Tibial nerve (tissue), 4 donors: Measurements from ENCODE around the gene ZDHHC11. TPM values are rescaled to one million over a fixed set of nuclear protein-coding genes. Genes with fewer than 3 reads are reported as not detected.
"Not testable (repeated sequence)": the region's sequence is repeated elsewhere in the genome, so short reads cannot be mapped to it uniquely, and the experiment has no call there.

Experiments
- DNase-seq, 2 donors: peaks; one replicate each; pipeline ENCODE4 v3.0.0-alpha.2; 2019; ENCODE audit warnings: low spot score in 2 of 2
- H3K27ac ChIP-seq, 4 donors: fragments of 200-600 bp; sonication (generic) in 3 of 4; one replicate each; pipeline ENCODE4 v1.5.1; 2017 to 2019; ENCODE audit warnings: mild to moderate bottlenecking in 1 of 4
- H3K27me3 ChIP-seq, 2 donors: fragments of 200-600 bp; sonication (generic) in 1 of 2; one replicate each; pipeline versions ENCODE4 v1.5.1 to v1.6.0; 2017 to 2019
- H3K36me3 ChIP-seq, 3 donors: fragments of 200-600 bp; sonication (generic); one replicate each; pipeline ENCODE4 v1.5.1; 2018 to 2019
- H3K4me1 ChIP-seq, 4 donors: fragments of 200-600 bp; sonication (generic) in 3 of 4; one replicate each; pipeline ENCODE4 v1.5.1; 2017 to 2019
- H3K4me3 ChIP-seq, 4 donors: fragments of 200-600 bp; sonication (generic) in 3 of 4; one replicate each; pipeline ENCODE4 v1.5.1; 2017 to 2019; ENCODE audit warnings: mild to moderate bottlenecking in 1 of 4, moderate library complexity in 1 of 4
- H3K9me3 ChIP-seq, 4 donors: fragments of 200-600 bp; sonication (generic) in 3 of 4; one replicate each; pipeline ENCODE4 v1.5.1; 2017 to 2019
- CTCF ChIP-seq, 5 experiments: fragments of 200-600 bp in 3 of 5; fragments of 450-650 bp in 2 of 5; sonication (generic) in 3 of 5; IDR thresholded peaks; one replicate each; pipeline ENCODE4 v1.5.1; 2016 to 2019; ENCODE audit warnings: antibody characterized with exemption in 5 of 5, mild to moderate bottlenecking in 3 of 5, moderate library complexity in 2 of 5
- EP300 ChIP-seq, 2 donors: sonication (generic); formaldehyde crosslinking; IDR thresholded peaks; one replicate each; pipeline ENCODE4 v1.6.1; 2017; ENCODE audit warnings: antibody characterized with exemption in 2 of 2, mild to moderate bottlenecking in 1 of 2
- POLR2A ChIP-seq, 2 donors: fragments of 450-650 bp; IDR thresholded peaks; one replicate each; pipeline ENCODE4 v1.6.1; 2017; ENCODE audit warnings: antibody characterized with exemption in 2 of 2, mild to moderate bottlenecking in 2 of 2, moderate library complexity in 2 of 2
- WGBS, 2 donors: methylation state at CpG; one replicate each; pipeline ENCODE4 v1.1.5; 2018; 5-methylcytosine and 5-hydroxymethylcytosine counted together
- total RNA-seq, 4 donors: library from RNA; depleted of rRNA; stranded (reverse); fragments of >200 nt; gene quantifications; one replicate each; pipeline ENCODE4 v1.1.0, GENCODE V29; 2016

Gene ZDHHC11
- total RNA-seq, 4 donors from 2014 or later, result 1.1 to 6.9 (median 2.3) TPM

DNA sequence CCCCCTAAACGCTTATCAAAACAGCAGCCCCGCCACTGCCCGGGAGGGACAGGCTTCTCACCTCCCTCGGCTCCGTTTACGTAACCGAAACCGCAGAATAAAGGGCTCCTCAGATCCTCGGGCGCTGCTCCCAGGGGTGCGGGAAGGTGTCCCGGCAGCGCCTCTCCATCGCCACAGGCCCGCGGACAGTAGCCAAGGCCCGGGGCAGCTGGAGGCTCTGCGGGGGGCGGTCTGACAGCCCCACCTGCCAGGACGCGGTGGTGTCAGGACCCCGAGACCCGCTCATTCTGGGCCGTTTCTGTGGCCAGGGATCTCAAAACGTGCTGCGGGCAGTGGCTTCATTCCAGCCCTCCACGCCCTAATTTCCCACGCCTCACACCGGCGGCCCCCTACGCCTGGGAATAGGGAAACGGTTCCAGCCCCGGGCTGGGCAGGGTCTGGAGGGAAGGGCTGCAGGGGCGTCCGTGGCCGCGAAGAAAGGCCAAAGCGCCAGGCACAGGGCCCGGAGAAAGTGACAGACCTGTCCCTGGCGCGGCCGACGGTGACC is 66.8 kb downstream of the ZDHHC11 start:
- WGBS, 2 donors, result 0 to 3% methylated on average over 37 to 39 of the region's 43 CpGs
- not testable (repeated sequence) for H3K9me3 ChIP-seq, H3K27me3 ChIP-seq, DNase-seq, H3K36me3 ChIP-seq, H3K27ac ChIP-seq
- H3K4me3 ChIP-seq, result peak overlapping the region; percentile 39 to 64 (median 50)
- H3K4me1 ChIP-seq, result peaks cover 0 to 23% (median 9%) of the 10 kb centered on the region in 4 donors

GRCh38 chr5:783049-783802 is 67.6 kb downstream of the ZDHHC11 start:
- WGBS, 2 donors, result 4 to 5% methylated on average over 19 to 29 of the region's 31 CpGs
- not testable (repeated sequence) for H3K9me3 ChIP-seq, H3K36me3 ChIP-seq, DNase-seq, H3K27me3 ChIP-seq, H3K27ac ChIP-seq
- Histone ChIP-seq H3K4me3 (peak overlapping the region in 3 of 4 donors; percentile 6 to 38 (median 8)), H3K4me1 (peaks cover 0 to 23% (median 9%) of the 10 kb centered on the region in 4 donors)

DNA sequence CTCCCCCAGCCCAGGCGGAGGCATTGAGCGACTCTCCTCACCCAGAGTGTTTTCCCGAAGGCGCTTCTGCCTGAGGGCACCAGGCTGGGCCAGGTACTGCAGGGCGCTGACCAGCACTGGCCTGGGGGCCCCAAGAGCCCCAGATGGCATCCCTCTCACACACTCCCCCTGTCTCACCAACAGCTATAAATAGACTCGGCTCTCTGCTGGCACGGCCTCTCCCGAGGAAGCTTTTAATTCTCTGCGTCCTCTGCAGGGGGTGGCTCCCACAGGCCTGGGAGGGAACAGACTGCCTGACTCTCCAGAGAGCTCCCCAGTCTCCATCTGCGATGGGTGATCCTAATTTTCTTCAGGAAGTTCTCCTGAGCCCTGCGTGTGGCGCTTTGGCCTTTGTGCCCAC is 68.4 kb downstream of the ZDHHC11 start:
- peaks cover 0 to 23% (median 9%) of the 10 kb centered on the region in 4 donors for H3K4me1 ChIP-seq
- not testable (repeated sequence) for H3K27ac ChIP-seq, H3K36me3 ChIP-seq, H3K27me3 ChIP-seq, H3K9me3 ChIP-seq, DNase-seq, H3K4me3 ChIP-seq
- WGBS, 2 donors, result no CpG with 5 or more reads among the region's 12 CpGs

GRCh38 chr5:780571-780970 is 70.2 kb downstream of the ZDHHC11 start:
- DNase-seq, H3K4me3 ChIP-seq, H3K36me3 ChIP-seq, H3K27ac ChIP-seq, H3K9me3 ChIP-seq, H3K27me3 ChIP-seq: not testable (repeated sequence)
- WGBS, 2 donors, result 91% methylated on average over 16 to 17 of the region's 17 CpGs
- H3K4me1 ChIP-seq, result peaks cover 0 to 23% (median 9%) of the 10 kb centered on the region in 4 donors

GRCh38 chr5:778967-779366 is 71.8 kb downstream of the ZDHHC11 start:
- not testable (repeated sequence) for H3K36me3 ChIP-seq, H3K27ac ChIP-seq, H3K27me3 ChIP-seq, DNase-seq, H3K4me1 ChIP-seq, H3K9me3 ChIP-seq, H3K4me3 ChIP-seq
- 70 to 77% methylated on average over 4 to 6 of the region's 9 CpGs for WGBS, 2 donors

GRCh38 chr5:778421-778820 is 72.4 kb downstream of the ZDHHC11 start:
- DNase-seq, H3K36me3 ChIP-seq, H3K27ac ChIP-seq, H3K4me1 ChIP-seq, H3K27me3 ChIP-seq, H3K4me3 ChIP-seq, H3K9me3 ChIP-seq: not testable (repeated sequence)
- WGBS, 2 donors, result 82 to 92% methylated on average over 4 of the region's 6 CpGs

GRCh38 chr5:777756-778161 is 73.0 kb downstream of the ZDHHC11 start:
- Histone ChIP-seq H3K9me3 (no peaks in the 10 kb centered on the region), H3K27me3 (no peaks in the 10 kb centered on the region)
- no peak for DNase-seq

More at GRCh38 chr5:777756-778161, 73.0 kb downstream of the ZDHHC11 start:
- H3K36me3 ChIP-seq, result no peaks in the 10 kb centered on the region
- H3K27ac ChIP-seq, result no peak overlapping the region
- WGBS, 2 donors, result 94% methylated on average over 28 to 36 of the region's 36 CpGs
- TF ChIP-seq CTCF (IDR thresholded peaks at IDR 0.05), result no peak
- no peak for TF ChIP-seq EP300 (IDR thresholded peaks at IDR 0.05)
- no peak for TF ChIP-seq POLR2A (IDR thresholded peaks at IDR 0.05)
- no peaks in the 10 kb centered on the region for H3K4me1 ChIP-seq
- no peak overlapping the region for H3K4me3 ChIP-seq
